Ovary (tissue), 3 donors: ENCODE measurements around the gene KCNN3.

Source experiments
- EP300 ChIP-seq: sonication (generic); formaldehyde crosslinking; IDR thresholded peaks from one replicate; pipeline ENCODE4 v1.6.1; 2017; ENCODE audit warnings: antibody characterized with exemption
- POLR2A ChIP-seq: fragments of 450-650 bp; IDR thresholded peaks from one replicate; pipeline ENCODE4 v1.6.1; 2017; ENCODE audit warnings: antibody characterized with exemption, mild to moderate bottlenecking, moderate library complexity
- TF ChIP-seq, protein P1 (sequence below), 3 donors: fragments of 450-650 bp in 2 of 3; fragments of 200-600 bp in 1 of 3; IDR thresholded peaks; one replicate each; pipeline versions ENCODE4 v1.5.1 to v1.8.0; 2016 to 2022; ENCODE audit warnings: antibody characterized with exemption in 3 of 3, mild to moderate bottlenecking in 1 of 3
- donor health status: DM: no; HTN: no; CAD: no.

DNA sequence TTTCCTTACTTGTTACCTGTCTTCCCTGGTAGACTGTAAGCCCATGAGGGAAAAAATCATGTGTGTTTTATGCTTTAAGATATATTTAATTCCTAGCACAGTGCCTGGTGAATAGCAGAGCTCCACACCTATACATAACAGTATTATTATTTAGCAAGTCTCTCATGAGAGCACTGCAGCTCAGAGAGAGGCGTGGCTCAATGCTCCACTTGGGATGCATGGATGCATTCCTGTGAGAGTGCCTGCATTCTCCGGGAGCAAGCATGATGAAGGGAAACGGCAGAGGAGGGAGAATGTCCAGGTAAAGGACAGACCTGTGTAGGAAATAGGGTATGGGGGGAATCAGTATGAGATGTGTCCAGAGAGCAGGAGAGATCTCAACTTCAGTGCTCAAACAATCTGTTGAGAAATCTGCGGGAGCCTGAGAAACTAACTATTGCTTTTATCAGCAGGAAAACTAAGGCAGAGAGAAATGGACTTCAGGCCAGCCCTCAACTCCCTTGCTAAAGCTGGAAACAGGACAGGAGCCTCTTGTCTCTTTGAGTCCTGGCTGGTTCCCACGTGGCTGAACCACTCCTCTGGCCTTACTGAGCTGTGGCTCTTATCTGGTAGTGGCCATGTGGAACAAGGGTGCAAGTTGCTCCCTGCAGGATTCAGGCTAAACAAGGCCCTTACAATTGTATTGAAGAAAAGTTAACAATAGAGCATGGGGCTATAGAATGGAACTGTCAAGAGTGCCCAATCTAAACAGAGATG is 113.1 kb downstream of the KCNN3 start:
- TF ChIP-seq POLR2A (no peak), EP300 (no peak)
- TF ChIP-seq, protein P1, sequence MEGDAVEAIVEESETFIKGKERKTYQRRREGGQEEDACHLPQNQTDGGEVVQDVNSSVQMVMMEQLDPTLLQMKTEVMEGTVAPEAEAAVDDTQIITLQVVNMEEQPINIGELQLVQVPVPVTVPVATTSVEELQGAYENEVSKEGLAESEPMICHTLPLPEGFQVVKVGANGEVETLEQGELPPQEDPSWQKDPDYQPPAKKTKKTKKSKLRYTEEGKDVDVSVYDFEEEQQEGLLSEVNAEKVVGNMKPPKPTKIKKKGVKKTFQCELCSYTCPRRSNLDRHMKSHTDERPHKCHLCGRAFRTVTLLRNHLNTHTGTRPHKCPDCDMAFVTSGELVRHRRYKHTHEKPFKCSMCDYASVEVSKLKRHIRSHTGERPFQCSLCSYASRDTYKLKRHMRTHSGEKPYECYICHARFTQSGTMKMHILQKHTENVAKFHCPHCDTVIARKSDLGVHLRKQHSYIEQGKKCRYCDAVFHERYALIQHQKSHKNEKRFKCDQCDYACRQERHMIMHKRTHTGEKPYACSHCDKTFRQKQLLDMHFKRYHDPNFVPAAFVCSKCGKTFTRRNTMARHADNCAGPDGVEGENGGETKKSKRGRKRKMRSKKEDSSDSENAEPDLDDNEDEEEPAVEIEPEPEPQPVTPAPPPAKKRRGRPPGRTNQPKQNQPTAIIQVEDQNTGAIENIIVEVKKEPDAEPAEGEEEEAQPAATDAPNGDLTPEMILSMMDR (IDR thresholded peaks at IDR 0.05) = no peak
